Epithelial cell of prostate (primary cell): ENCODE results near the gene HEXIM1.

ENCODE experiments used
- DNase-seq: peaks from one replicate; pipeline ENCODE4 v3.0.0-alpha.2; 2011; ENCODE audit warnings: low read depth, low spot score
- H3K27ac ChIP-seq: fragments of 450-650 bp; 2 replicates; pipeline ENCODE4 v1.5.1; 2017; ENCODE audit warnings: mild to moderate bottlenecking

The HEXIM1 gene

DNA sequence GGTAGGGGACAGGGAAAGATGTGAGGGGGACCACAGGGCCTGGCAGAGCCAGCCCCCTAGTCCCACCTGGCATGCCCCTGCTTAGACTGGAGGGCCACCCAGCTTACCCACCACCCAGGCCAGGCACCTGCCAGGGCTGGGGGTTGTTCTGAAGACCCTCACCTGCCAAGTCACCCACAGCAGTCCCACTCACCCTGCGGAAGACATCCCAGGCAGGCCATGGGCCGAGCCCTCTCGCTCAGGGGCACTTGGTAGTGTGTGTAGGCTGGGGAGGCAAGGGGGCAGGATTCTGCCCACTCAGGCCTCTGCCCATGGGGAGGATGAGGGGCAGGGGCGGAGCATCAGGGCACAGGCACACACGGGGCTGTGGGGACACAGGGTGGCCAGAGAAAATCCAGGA, 19.9 kb upstream of the HEXIM1 start:
- no peak for DNase-seq
- H3K27ac ChIP-seq: peak overlapping the region; percentile 94

DNA sequence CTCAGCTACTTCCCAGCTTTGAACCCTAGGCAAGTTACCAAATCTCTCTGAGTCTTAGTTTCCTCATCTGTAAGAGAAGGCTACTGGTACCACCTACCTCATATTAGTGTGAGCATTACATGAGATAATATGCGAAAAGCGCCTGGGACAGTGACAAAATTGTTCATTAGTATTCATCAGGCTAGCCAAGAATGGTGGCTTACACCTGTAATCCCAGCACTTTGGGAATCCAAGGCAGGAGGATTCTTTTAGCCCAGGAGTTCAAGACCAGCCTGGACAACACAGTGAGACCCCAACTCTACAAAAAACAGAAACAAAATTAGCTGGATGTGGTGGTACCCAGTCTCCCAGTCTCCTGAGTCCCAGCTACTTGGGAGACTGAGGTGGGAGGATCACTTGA, 19.3 kb upstream of the HEXIM1 start:
- no peak for DNase-seq

DNA sequence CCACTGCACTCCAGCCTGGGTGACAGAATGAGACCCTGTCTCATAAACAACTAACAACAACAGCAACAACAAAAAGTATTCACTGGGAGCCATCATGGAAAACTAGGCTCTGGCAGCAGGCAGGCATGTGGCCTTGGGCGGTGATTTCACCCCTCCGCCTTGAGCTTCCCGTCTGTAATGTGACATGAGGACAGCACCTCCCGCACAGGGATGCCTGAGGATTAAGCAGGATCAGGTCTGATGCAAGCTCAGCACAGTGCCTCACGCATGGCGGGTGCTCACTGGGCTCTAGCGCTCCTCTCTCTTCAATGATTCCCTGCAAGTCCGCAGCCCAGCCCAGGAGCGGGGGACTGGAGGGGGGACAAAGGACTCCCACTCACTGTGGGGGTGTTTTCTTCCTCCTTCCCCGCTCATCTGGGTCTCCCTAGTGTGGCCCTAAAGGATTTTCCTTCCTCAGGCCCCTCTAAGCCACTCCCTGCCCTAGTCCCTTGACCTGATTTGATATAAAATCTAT, 18.8 kb upstream of the HEXIM1 start:
- peak overlapping the region; percentile 94 for H3K27ac ChIP-seq
- no peak for DNase-seq

More for the DNA sequence above, 19.3 kb upstream of the HEXIM1 start:
- H3K27ac ChIP-seq: peak overlapping the region; percentile 94

DNA sequence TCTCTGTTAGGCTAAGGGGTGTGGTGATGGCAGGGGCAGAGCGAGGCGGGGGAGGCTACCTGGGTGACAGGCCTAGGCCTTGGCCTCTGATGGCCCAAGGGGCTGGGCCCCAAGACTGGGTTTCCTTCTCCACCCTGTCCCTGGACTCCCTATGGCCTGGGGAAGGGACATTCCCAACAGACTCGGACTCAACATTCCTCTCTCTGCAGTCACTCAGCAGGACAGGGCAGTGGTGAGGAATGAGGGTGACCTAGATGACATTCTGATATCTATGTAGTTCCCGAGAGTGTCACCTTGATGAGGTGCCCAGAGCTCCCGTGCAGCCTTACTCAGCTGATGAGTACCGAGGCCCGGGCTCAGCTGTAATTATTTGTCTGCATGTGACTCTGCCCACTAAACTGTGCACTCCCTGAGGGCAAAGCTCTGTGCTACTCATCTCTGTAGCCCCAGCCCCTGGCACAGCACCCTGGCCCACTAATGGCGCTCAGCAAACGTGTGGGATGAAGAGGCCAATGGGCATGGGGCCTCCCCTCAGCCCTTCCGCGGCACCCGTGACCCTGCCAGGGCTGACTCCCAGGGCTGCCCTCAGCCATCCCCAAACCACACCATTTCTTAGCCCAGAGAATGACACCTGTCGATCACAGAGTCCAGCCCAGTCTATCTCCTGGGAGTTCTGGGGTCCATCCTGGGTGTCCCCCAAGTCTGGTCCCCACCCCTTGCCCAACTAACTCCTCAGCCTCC, 18.2 kb upstream of the HEXIM1 start:
- peak overlapping the region; percentile 94 for H3K27ac ChIP-seq
- no peak for DNase-seq

DNA sequence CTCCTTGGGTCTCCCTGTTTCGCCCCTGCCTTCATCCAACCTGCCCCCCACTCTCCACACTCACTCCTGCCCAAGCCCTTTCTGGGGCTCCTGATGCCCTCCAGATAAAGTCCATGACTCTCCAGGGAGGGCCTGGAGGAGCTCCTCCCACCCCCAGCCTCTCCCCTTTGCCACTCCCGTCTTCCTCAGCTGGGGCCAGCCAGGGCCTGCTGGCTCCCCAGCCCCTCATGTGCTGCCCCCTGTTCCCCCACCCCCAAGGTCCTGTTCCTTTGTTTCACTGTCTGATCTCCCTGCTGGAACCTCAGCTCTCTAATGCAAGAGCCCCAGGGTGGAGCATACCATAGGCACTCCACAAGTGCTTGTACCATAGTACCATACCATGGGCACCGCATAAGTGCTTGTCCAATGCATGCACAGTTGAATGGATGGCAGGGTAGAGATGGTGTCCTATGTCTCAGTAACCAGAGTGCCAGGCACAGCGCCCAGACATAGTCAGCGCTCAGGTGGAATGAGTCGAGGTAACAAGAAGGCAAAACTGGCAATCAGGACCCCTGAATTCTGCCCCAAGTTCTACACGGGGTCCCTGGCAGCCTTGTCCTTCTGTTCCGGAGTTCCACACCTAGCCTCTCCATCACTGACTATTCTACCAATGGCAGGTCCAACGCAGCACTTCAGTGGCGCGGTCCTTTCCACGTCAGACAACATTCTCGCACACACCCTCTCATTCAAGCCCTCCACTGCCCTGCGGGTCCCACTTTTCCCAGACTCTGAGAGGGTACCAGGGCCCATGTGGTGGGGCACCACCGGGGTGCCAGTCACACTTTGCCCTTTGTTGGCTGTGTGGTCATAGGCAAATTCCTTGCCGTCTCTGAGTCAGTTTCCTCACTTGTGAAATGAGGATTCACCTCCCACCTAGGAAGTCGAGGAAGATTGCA, 17.3 kb upstream of the HEXIM1 start:
- H3K27ac ChIP-seq: peak overlapping the region; percentile 94
- DNase-seq: no peak

DNA sequence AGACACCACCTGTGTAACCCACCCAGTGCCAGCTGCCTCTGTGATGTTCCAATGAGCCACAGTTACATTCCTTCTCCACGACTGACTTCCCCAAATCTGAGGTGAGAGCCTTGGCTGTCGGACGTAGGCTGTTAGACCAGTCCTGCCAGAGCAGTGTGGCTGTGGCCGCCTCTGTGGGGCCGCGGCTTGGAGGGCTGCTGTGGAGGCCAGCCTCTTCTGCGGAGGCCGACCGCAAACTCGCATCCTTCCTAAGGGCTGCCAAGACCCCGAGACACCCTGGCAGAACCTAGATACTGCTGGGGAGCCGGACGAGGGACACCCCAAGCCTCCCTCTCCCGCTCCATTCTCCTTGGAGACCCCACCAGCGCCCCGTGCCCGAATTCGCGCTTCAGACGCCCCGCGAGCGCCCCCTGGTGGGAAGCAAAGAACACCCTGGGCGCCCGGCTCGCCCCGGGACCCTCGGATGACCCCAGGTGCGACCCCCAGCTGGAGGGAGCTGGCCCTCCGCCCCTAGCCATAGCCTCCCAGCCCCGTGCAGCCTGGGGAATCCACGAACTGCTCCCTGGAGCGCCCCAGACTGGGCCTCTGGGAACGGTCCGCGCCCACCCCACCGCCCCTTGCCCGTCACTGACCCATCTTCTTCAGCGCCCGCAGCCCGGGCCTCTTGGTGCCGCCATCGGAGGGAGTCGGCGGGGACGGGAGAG, 16.5 kb upstream of the HEXIM1 start:
- peak overlapping the region; percentile 94 for H3K27ac ChIP-seq
- DNase-seq: no peak

DNA sequence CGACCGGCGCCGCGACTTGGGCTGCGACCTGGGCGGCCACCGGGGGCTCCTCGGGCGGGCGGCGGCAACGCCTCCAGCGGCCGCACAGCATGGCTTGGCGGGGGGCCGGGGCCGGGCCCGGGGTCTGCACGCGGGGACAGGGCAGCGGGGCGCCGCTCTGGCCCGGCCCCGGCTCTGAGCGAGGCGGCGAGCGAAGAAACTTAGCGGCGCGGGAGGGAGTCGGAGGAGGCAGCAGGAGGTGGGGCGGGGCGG, 16.0 kb upstream of the HEXIM1 start, which contains the start of gene PLCD3:
PLCD3 (minus strand) TSS at position 196 of the 252 bp plus-strand sequence; CDS start at position 91, 105 bp downstream.
- H3K27ac ChIP-seq: peak within 1 kb of the TSS; percentile 94
- DNase-seq: no peak

DNA sequence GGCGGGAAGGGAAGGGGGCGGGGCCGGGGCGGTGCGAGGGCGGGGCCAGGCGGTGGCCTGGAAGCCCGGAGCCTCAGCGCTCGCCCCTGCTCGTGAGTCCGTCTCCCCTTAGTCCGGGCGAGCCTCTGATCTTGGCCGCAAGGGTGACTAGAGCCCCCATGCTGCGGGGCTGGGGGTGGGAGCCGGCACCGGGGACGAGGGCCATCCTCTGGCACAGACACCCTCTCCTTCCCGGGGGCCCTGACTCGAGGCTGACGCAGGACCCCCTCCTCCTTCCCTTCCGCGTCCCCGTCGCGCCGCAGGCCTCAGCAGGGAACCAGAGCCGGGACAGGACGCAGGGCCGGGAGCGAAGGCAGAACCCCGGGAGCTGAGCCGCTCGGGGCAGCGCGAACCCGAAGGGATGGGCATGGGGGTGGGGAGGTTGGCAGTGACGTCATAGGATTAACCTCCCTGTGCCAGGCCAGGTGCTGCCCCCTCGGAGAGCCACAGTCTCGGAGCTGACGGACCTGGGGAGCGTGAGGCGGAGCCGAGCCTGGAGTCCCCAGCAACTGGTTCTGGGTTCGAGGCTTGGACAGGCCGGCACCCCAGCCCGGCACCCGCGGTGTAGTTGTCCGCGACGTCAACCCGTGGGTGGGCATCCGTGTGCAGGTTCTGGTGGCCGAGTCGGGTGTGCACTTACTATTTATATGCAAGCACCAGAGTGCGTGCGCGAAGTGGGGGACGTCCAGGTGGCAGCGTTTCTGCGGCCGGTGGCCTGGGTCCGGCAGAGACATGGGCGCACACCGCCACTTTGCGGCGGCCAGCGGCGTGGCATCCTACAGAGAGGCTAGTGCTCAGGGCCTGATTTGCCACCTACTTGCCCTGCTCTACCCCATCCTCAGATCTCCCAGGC, 15.5 kb upstream of the HEXIM1 start:
- DNase-seq: no peak
- peak overlapping the region; percentile 94 for H3K27ac ChIP-seq

DNA sequence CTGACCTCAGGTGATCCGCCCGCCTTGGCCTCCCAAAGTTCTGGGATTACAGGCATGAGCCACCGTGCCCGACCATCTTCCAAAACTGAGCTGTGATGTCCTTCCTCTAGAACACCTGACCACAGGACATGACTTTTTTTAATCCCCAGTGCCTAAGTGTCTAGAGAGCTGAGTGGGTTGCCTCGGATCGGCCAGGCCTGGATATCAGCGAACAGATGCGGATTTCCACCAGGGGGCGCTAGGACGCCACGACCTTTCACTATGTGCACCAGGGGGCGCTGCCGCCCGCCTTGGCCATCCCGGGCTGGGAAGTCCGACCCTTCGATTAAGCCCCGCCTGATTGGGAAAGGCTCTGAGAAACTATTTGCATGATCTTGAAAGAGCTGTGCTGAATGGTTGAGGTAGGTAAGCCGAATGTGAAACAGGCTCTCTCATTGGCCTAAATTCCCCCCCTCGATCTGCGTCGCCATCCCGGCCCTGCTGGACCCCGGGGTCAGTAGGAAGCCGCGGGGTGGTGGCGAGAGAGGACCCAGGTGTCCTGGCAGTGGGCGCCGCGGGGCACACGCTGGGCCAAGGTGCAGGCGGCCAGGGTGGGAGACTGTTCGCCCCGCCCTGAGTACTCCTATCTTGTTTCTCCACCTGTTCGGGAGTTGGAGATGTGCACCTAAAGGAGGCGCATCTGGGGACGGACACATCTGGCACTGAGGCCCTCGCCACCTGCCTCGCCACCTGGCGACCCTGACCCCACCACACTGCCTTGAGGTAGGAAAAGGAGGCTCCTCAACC, 12.9 kb upstream of the HEXIM1 start, which contains the start of gene ACBD4:
ACBD4 (plus strand) TSS at position 496 of the 786 bp plus-strand sequence. CDS start 458 bp downstream, outside the sequence.
- DNase-seq: peak; percentile 77
- no peak within 1 kb of the TSS for H3K27ac ChIP-seq

DNA sequence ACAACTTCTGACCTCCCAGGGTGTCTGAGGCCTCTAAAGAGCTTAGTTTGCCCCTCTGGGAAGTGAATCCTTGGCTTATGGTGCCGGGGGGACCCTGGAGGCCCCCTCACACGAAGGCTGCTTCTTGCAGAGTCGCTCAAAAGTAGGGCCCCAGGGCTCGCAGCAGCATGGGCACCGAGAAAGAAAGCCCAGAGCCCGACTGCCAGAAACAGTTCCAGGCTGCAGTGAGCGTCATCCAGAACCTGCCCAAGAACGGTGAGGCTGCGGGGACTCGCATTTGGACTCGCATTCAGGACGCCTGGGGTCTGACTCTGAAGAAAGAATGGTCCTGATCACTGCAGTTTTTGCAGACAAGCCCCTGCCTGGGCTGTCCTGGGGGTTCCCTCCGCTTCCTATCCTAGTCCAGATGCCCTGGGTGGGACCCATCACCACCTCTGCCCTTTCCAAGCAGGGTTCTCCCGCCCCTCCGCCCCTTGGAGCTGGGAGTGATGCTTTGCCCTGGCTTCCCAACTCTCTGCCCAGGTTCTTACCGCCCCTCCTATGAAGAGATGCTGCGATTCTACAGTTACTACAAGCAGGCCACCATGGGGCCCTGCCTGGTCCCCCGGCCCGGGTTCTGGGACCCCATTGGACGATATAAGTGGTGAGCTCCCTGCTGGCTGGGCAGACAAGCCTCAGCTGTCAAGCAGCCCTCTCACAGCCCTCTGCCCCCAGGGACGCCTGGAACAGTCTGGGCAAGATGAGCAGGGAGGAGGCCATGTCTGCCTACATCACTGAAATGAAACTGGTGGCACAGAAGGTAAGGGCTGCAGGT, 12.1 kb upstream of the HEXIM1 start:
- H3K27ac ChIP-seq: no peak overlapping the region
- no peak for DNase-seq

DNA sequence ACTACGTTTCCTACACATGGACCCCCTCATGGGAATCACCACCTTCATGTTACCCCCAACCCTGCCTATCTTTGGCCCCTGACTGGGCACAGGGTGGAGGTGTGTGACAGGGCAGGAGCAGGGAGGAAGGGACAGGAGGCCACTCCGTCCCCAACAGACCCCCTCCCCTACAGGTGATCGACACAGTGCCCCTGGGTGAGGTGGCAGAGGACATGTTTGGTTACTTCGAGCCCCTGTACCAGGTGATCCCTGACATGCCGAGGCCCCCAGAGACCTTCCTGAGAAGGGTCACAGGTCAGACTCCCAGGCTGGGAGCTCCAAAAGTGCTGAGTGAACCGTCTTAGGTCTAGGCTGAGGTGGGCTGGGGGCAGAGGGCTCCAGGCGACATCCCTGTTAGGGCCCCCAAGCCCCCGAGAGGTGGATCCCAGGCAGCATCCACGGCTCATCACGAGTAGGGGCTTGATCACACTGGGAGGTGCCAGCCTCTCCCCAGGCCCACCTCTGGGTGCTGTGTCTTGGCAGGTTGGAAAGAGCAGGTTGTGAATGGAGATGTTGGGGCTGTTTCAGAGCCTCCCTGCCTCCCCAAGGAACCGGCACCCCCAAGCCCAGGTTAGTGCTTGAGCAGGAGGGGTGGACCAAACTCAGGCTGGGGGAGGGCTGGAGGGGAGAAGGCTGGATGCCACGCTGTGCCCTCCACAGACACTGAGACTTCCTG, 11.3 kb upstream of the HEXIM1 start:
- no peak for DNase-seq
- no peak overlapping the region for H3K27ac ChIP-seq

DNA sequence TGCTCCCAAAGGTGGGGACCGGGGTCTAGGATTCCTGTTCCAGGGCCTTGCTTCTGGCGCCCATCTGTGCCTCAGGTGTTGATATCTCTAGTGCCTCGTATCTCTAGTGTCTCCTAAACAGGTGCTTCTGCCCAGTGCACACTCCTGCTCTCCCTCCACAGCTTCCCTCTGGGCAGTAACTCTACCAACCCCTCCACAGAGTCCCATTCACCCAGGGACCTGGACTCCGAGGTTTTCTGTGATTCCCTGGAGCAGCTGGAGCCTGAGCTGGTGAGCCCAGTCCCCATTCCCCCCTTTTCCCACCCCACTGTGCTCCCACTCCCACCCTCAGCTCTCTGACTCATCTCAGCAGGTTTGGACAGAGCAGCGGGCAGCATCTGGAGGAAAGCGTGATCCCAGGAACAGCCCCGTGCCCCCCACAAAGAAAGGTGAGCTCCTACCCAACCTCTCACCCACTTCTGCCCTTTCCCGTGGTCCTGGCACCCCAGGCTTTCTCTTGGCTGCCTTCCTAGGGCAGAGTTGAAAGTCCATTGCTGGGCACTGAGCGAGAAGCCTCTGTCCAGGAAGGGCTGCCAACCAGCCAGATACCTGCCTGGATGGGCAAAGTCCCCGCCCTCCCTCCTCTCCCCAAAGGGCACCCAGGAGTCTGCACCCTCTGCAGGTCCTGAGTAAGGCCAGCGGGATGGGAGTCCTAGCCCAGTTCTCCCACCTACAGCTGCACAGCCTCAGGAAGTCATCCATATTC, 10.5 kb upstream of the HEXIM1 start:
- DNase-seq: no peak
- no peak overlapping the region for H3K27ac ChIP-seq

DNA sequence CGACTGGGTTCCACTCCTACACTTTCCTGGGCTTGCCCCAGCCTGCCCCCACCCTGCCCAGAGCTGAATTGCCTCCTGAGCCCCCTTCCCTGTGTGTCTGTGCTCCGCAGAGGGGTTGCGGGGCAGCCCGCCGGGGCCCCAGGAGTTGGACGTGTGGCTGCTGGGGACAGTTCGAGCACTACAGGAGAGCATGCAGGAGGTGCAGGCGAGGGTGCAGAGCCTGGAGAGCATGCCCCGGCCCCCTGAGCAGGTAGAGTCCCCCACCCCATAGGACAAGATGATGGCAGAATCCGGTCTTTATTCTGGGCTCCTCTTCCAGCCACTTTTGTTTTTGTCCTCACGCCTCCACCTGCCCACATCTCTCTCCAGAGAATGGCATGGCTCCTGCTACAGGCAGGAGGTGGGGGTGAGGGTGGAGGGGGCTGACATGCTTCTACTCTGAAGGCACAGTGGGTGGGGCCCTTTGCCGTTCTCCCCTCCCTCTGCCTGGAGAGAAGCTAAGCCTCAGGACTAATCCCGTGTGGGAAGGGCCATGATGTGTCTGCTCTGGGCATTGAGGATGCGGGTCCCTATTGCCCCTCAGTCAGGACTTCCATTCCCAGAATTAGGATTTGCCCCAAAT, 9.3 kb upstream of the HEXIM1 start:
- DNase-seq: no peak
- no peak overlapping the region for H3K27ac ChIP-seq

DNA sequence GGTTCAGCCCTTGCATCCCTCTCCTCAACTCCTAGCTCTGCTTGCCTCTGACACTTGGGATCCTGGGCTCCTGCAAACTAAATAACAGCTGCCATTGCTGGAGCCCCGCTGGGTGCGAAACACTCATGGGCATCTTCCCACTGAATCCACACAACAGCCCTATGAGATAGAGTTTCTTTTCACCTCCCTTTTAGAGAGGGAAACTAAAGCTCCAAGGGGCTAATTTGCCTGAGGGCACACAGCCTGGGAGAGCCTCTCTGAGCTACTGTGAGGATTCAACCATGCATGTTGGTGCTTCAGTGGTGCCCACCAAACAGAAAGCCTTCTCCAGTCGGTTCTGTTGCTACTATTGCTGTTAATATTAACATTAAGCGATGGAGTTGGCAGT, 8.7 kb upstream of the HEXIM1 start:
- no peak overlapping the region for H3K27ac ChIP-seq
- DNase-seq: no peak

DNA sequence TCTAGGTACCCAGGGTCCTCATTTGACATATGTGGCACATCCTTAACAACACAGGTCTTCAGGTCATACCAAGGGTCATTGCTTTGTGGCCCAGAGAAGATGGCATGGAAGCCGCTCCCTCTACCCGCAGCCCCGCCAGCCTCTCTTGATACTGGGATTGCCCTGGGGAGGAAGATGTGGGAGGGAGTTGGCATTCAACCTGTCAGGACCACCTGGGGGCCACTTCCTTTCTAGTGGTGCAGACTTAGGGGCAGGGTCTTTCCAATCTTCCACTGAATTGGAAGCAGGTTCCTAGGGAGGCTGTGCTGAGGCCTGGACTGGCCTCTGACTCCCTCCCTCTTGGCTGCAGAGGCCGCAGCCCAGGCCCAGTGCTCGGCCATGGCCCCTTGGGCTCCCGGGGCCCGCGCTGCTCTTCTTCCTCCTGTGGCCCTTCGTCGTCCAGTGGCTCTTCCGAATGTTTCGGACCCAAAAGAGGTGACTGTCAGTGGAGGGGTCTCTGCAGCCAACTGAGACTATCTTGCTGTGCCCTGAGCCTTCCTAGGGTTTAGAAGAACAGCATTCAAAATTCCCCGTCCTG, 5.1 kb upstream of the HEXIM1 start:
- H3K27ac ChIP-seq: no peak overlapping the region

DNA sequence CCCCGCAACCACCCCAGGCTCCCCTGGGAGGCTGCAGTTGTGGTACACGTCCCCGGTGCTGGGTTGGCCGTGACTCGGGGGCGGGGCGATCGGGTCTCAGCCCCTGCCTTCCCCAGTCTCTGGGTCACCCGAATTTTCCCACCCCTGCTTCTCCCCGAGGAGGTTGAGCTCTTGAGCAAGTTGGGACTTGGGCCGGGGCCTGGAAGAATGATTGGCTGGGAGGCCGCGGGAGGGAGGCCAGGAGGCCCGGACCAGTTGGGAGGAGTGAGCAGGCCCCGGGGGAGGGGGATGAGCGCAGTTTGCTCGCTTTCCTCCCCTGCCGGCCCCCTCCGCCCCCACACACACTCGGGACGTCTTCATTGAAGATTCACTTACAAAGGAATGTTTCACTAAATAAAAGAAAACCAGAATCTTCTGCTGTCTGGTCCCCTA, 4.5 kb upstream of the HEXIM1 start:
- no peak for DNase-seq
- peak overlapping the region; percentile 44 for H3K27ac ChIP-seq

More for the DNA sequence above, 5.1 kb upstream of the HEXIM1 start:
- no peak for DNase-seq
